ENCODE measurements around the gene SRGAP1. TPM values are rescaled to one million over a fixed set of nuclear protein-coding genes. Genes with fewer than 3 reads are reported as not detected.

Gene SRGAP1
- total and polyA plus RNA-seq, 2 of the 13 experiments (the other 11 are each of a cell fraction or from before 2014, with no cell fraction given), result 1.6 to 3.4 TPM

GRCh38 chr12:64139021-64139420 is 294.5 kb downstream of the SRGAP1 start (continued):
- TF ChIP-seq GTF3A (CRISPR knock-in tag; conservative IDR thresholded peaks at IDR 0.05), result no peak
- TF ChIP-seq ZNF34 (CRISPR knock-in tag; IDR thresholded peaks at IDR 0.05; ENCODE audit: borderline replicate concordance), result no peak
- TF ChIP-seq ZNF660 (CRISPR knock-in tag; IDR thresholded peaks at IDR 0.05; ENCODE audit: borderline replicate concordance, low read depth), result no peak

DNA sequence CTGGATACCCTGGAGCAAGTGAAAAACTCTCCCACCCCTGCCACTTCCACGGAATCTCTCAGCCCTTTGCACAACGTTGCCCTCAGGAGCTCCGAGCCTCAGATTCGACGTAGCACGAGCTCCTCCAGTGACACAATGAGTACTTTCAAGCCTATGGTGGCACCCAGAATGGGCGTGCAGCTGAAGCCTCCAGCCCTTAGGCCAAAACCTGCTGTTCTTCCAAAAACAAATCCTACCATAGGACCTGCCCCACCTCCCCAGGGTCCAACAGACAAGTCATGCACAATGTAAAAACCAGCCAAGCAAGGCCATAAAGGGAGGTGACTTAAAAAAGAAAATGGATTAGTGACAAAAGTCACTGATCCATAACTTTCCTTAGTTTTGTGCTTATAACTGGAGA is 297.9 kb downstream of the SRGAP1 start:
- ChIA-PET POLR2A (no interaction called here), CTCF (ENCODE audit: low intra/inter-chr PET ratio, low total read pairs) (no interaction called here)
- in situ Hi-C loops (cut with HindIII; ENCODE audit: extremely low pct_ligation_motif_present, low pct_unique_long_range_greater_than_20kb), result no loop called here
- Histone ChIP-seq H3K4me2 (ENCODE audit: low read depth, low read length) (no peak overlapping the region), H3K27me3 (ENCODE audit: control insufficient read depth in 1 of 2, insufficient read depth in 2 of 2, low read length in 2 of 2) (no peaks in the 10 kb centered on the region), H3K27ac (ENCODE audit: extremely low read length, insufficient read depth, low read length) (no peak overlapping the region), H3K9me3 (ENCODE audit: low read length) (no peaks in the 10 kb centered on the region), H3K79me2 (ENCODE audit: insufficient read depth, low read length) (no peaks in the 10 kb centered on the region), H2AFZ (ENCODE audit: low read length) (no peak overlapping the region), H3K4me3 (replicated peaks in 1 of 3; ENCODE audit: insufficient read depth in 1 of 3, low read depth in 2 of 3, low read length in 3 of 3) (no peak overlapping the region), H4K20me1 (ENCODE audit: insufficient read depth, low read length) (no peaks in the 10 kb centered on the region), H3K9ac (ENCODE audit: insufficient read depth, low read depth, low read length) (no peak overlapping the region), H3K4me1 (ENCODE audit: insufficient read depth, low read length) (no peaks in the 10 kb centered on the region), H3K36me3 (replicated peaks in 1 of 2; ENCODE audit: control insufficient read depth in 1 of 2, insufficient read depth in 2 of 2, low read length in 2 of 2) (peaks cover 2 to 3% of the 10 kb centered on the region in 2 experiments; a peak in 2 of 5 replicates)
- ATAC-seq, result no peak
- no peak for DNase-seq (ENCODE audit: low spot score)
- BruUV-seq (replicated peaks), result no TSS peak
- WGBS (ENCODE audit: low lambda C conversion rate), result 95% methylated on average over 7 of the region's 7 CpGs
- no peak for FAIRE-seq
- intact Hi-C loops (cut with micrococcal nuclease; ENCODE audit: unreplicated experiment), result no loop called here
- TF ChIP-seq, protein P1, sequence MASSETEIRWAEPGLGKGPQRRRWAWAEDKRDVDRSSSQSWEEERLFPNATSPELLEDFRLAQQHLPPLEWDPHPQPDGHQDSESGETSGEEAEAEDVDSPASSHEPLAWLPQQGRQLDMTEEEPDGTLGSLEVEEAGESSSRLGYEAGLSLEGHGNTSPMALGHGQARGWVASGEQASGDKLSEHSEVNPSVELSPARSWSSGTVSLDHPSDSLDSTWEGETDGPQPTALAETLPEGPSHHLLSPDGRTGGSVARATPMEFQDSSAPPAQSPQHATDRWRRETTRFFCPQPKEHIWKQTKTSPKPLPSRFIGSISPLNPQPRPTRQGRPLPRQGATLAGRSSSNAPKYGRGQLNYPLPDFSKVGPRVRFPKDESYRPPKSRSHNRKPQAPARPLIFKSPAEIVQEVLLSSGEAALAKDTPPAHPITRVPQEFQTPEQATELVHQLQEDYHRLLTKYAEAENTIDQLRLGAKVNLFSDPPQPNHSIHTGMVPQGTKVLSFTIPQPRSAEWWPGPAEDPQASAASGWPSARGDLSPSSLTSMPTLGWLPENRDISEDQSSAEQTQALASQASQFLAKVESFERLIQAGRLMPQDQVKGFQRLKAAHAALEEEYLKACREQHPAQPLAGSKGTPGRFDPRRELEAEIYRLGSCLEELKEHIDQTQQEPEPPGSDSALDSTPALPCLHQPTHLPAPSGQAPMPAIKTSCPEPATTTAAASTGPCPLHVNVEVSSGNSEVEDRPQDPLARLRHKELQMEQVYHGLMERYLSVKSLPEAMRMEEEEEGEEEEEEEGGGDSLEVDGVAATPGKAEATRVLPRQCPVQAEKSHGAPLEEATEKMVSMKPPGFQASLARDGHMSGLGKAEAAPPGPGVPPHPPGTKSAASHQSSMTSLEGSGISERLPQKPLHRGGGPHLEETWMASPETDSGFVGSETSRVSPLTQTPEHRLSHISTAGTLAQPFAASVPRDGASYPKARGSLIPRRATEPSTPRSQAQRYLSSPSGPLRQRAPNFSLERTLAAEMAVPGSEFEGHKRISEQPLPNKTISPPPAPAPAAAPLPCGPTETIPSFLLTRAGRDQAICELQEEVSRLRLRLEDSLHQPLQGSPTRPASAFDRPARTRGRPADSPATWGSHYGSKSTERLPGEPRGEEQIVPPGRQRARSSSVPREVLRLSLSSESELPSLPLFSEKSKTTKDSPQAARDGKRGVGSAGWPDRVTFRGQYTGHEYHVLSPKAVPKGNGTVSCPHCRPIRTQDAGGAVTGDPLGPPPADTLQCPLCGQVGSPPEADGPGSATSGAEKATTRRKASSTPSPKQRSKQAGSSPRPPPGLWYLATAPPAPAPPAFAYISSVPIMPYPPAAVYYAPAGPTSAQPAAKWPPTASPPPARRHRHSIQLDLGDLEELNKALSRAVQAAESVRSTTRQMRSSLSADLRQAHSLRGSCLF (CRISPR knock-in tag; IDR thresholded peaks at IDR 0.05; ENCODE audit: borderline replicate concordance), result no peak
- TF ChIP-seq HMG20A (CRISPR knock-in tag; IDR thresholded peaks at IDR 0.05; ENCODE audit: borderline replicate concordance), result no peak
- no peak for TF ChIP-seq ATAD3A (CRISPR knock-in tag; IDR thresholded peaks at IDR 0.05)
- no peak for TF ChIP-seq MLLT10 (CRISPR knock-in tag; IDR thresholded peaks at IDR 0.05)
- TF ChIP-seq POLR2AphosphoS2 (IDR thresholded peaks at IDR 0.05; ENCODE audit: low read depth, low read length), result no peak
- TF ChIP-seq ZNF276 (CRISPR knock-in tag; IDR thresholded peaks at IDR 0.05; ENCODE audit: low read depth), result no peak
- no peak for TF ChIP-seq ZNF17 (CRISPR knock-in tag; IDR thresholded peaks at IDR 0.05)
- TF ChIP-seq ZNF354B (CRISPR knock-in tag; IDR thresholded peaks at IDR 0.05), result no peak
- TF ChIP-seq ISL2 (CRISPR knock-in tag; IDR thresholded peaks at IDR 0.05), result no peak
- TF ChIP-seq SP5 (CRISPR knock-in tag; IDR thresholded peaks at IDR 0.05; ENCODE audit: borderline replicate concordance, low read depth), result no peak
- TF ChIP-seq ZSCAN29 (CRISPR knock-in tag; conservative IDR thresholded peaks at IDR 0.05), result no peak
- TF ChIP-seq ZNF569 (CRISPR knock-in tag; IDR thresholded peaks at IDR 0.05; ENCODE audit: borderline replicate concordance), result no peak
- no peak for TF ChIP-seq SP4 (CRISPR knock-in tag; IDR thresholded peaks at IDR 0.05)
- no peak for TF ChIP-seq ZNF605 (CRISPR knock-in tag; IDR thresholded peaks at IDR 0.05)
- no peak for TF ChIP-seq ZEB1 (IDR thresholded peaks at IDR 0.05; ENCODE audit: insufficient replicate concordance, low read depth)
- TF ChIP-seq ATF1 (CRISPR knock-in tag; IDR thresholded peaks at IDR 0.05), result no peak
- no peak for TF ChIP-seq HOXA5 (CRISPR knock-in tag; IDR thresholded peaks at IDR 0.05)
